B cell (primary cell): ENCODE data around the gene EIF2S1. TPM values are rescaled to one million over a fixed set of nuclear protein-coding genes. Genes with fewer than 3 reads are reported as not detected.
A peak's percentile ranks its signal among the peaks of the same experiment; 100 is the strongest.

Source experiments
- ATAC-seq: fragments of 200-7000 bp; cut with Tn5 transposase; one replicate; pipeline ENCODE4 v1.10.0; 2021; ENCODE audit warnings: low read depth, mild to moderate bottlenecking, moderate number of reproducible peaks, moderate library complexity
- CTCF ChIA-PET: fragments of 350-600 bp; sonication (Branson Sonifier 250); formaldehyde crosslinking; loops from one replicate; lab custom pipeline; 2021; ENCODE audit warnings: antibody characterized with exemption, inconsistent platforms; lab: Charles Lee
- POLR2A ChIA-PET: fragments of 350-600 bp; sonication (Branson Sonifier 250); formaldehyde crosslinking; loops from one replicate; lab custom pipeline; 2021; ENCODE audit warnings: antibody characterized with exemption; lab: Charles Lee
- DNase-seq: peaks from one replicate; pipeline ENCODE4 v3.0.0; 2013
- H2AFZ ChIP-seq: 2 replicates; pipeline ENCODE4 v1.6.1; 2012; ENCODE audit warnings: mild to moderate bottlenecking, low read depth, low read length; ENCODE audit not compliant: insufficient read depth, poor library complexity, severe bottlenecking
- H3K27ac ChIP-seq, 2 donors: 1 replicate in 1 of 2; 2 replicates in 1 of 2; pipeline ENCODE4 v1.5.1; 2012 to 2013; ENCODE audit warnings: low read length in 2 of 2, mild to moderate bottlenecking in 2 of 2, moderate library complexity in 1 of 2
- H3K27me3 ChIP-seq, 4 experiments: fragments of 200-600 bp in 1 of 4; sonication (generic) in 1 of 4; replicated peaks in 1 of 4; 1 replicate in 2 of 4; 2 replicates in 2 of 4; pipeline versions ENCODE4 v1.6.1 to v1.7.0; 2013 to 2016; ENCODE audit warnings: low read length in 3 of 4, mild to moderate bottlenecking in 2 of 4, mixed read lengths in 1 of 4, moderate library complexity in 1 of 4; ENCODE audit not compliant: insufficient read depth in 4 of 4, control insufficient read depth in 3 of 4; ENCODE audit errors: control extremely low read depth in 1 of 4
- H3K36me3 ChIP-seq, 2 experiments: replicated peaks in 1 of 2; 1 replicate in 1 of 2; 2 replicates in 1 of 2; pipeline versions ENCODE4 v1.6.1 to v1.7.1; 2013; ENCODE audit warnings: low read length in 1 of 2; ENCODE audit not compliant: insufficient read depth in 2 of 2, control insufficient read depth in 1 of 2; ENCODE audit errors: control extremely low read depth in 1 of 2, extremely low read depth in 1 of 2
- H3K4me1 ChIP-seq, 2 donors: fragments of 200-600 bp in 1 of 2; sonication (generic) in 1 of 2; 1 replicate in 1 of 2; 2 replicates in 1 of 2; pipeline versions ENCODE4 v1.5.1 to v1.6.1; 2013 to 2017; ENCODE audit warnings: low read length in 2 of 2; ENCODE audit not compliant: control insufficient read depth in 2 of 2, insufficient read depth in 2 of 2
- H3K4me2 ChIP-seq: replicated peaks from 2 replicates; pipeline ENCODE3; 2012; ENCODE audit warnings: mild to moderate bottlenecking, low read depth, low read length; ENCODE audit not compliant: poor library complexity, severe bottlenecking
- H3K4me3 ChIP-seq, 5 experiments: fragments of 200-600 bp in 1 of 5; sonication (generic) in 1 of 5; 1 replicate in 3 of 5; 2 replicates in 2 of 5; pipeline versions ENCODE4 v1.5.1 to v1.7.0; 2011 to 2016; ENCODE audit warnings: low read length in 4 of 5, mild to moderate bottlenecking in 4 of 5, low read depth in 2 of 5, control low read depth in 1 of 5, moderate library complexity in 1 of 5; ENCODE audit not compliant: insufficient read depth in 1 of 5; ENCODE audit errors: control extremely low read depth in 1 of 5, extremely low read depth in 1 of 5
- H3K79me2 ChIP-seq: fragments of 200-600 bp; sonication (generic); one replicate; pipeline ENCODE4 v1.6.0; 2016; ENCODE audit warnings: low read length; ENCODE audit not compliant: control insufficient read depth, insufficient read depth
- H3K9ac ChIP-seq: fragments of 200-600 bp; sonication (generic); 2 replicates; pipeline ENCODE4 v1.6.1; 2017; ENCODE audit warnings: mild to moderate bottlenecking, low read length, moderate library complexity
- H3K9me3 ChIP-seq, 3 donors: one replicate each; pipeline versions ENCODE4 v1.6.1 to v1.7.1; 2013; ENCODE audit warnings: low read length in 2 of 3; ENCODE audit not compliant: control insufficient read depth in 2 of 3, insufficient read depth in 1 of 3; ENCODE audit errors: control extremely low read depth in 1 of 3
- H4K20me1 ChIP-seq: 2 replicates; pipeline ENCODE4 v1.6.0; 2012; ENCODE audit warnings: mild to moderate bottlenecking, low read length; ENCODE audit not compliant: insufficient read depth, control insufficient read depth, poor library complexity, severe bottlenecking
- H3K27ac Mint-ChIP-seq: one replicate; pipeline ENCODE4 v1.8.0; 2021; ENCODE audit warnings: mixed read lengths
- H3K27me3 Mint-ChIP-seq: one replicate; pipeline ENCODE4 v1.8.0; 2021; ENCODE audit warnings: mixed read lengths
- H3K4me1 Mint-ChIP-seq: one replicate; pipeline ENCODE4 v1.8.0; 2021; ENCODE audit warnings: mixed read lengths
- H3K4me3 Mint-ChIP-seq: one replicate; pipeline ENCODE4 v1.8.0; 2021; ENCODE audit warnings: mixed read lengths
- H3K9me3 Mint-ChIP-seq: one replicate; pipeline ENCODE4 v1.8.0; 2022; ENCODE audit warnings: mixed read lengths; ENCODE audit not compliant: insufficient read depth
- CTCF ChIP-seq: fragments of 200-600 bp; IDR thresholded peaks from one replicate; pipeline ENCODE4 v1.8.0; 2022; ENCODE audit warnings: antibody characterized with exemption, mild to moderate bottlenecking
- EZH2 ChIP-seq: IDR thresholded peaks from 2 replicates; pipeline ENCODE4 v1.6.1; 2012; ENCODE audit warnings: borderline replicate concordance, low read depth, mild to moderate bottlenecking, moderate library complexity, low read length; ENCODE audit not compliant: insufficient read depth, poor library complexity, severe bottlenecking
- WGBS: methylation state at CpG from one replicate; pipeline ENCODE4 v1.1.5; 2013; ENCODE audit warnings: missing lambda C conversion rate; ENCODE audit not compliant: insufficient coverage; 5-methylcytosine and 5-hydroxymethylcytosine counted together
- intact Hi-C: fragments of 100-400 bp; cut with micrococcal nuclease; formaldehyde crosslinking; loops from one replicate; pipeline ENCODE4 v1.10.0; 2022
- polyA plus RNA-seq: library from polyadenylated mRNA; depleted of rRNA; stranded (reverse); fragments of >200 nt; gene quantifications from 2 replicates; pipeline ENCODE4 v1.2.3, GENCODE V29; 2012
- total RNA-seq, 2 donors: library from RNA; stranded (reverse); fragments of 120-200 nt in 1 of 2; gene quantifications; 1 replicate in 1 of 2; 2 replicates in 1 of 2; pipeline versions ENCODE4 v1.2.3 to v1.2.4, GENCODE V29; 2013 to 2022

EIF2S1 gene
- total and polyA plus RNA-seq, 2 donors (not counting 1 experiment from before 2014, with no cell fraction given), result 10.4 to 39.9 TPM

GRCh38 chr14:67420102-67420739 lies 60.1 kb downstream of the EIF2S1 start:
- CTCF ChIA-PET, result interaction anchor here (0.7 to 23.4 kb wide), 6 partner anchors 7 to 284 kb away, joined by 3 to 863 read pairs (median 5); no protein-coding TSS in a partner anchor
- ATAC-seq (no peak), DNase-seq (peak; percentile 38)
- TF ChIP-seq CTCF (peak; percentile 47), EZH2 (no peak)
- no peaks in the 10 kb centered on the region for H3K9me3 Mint-ChIP-seq
- Histone ChIP-seq H3K27ac (no peak overlapping the region), H3K79me2 (no peaks in the 10 kb centered on the region), H3K27me3 (peaks cover 0 to 12% (median 0%) of the 10 kb centered on the region in 4 experiments), H4K20me1 (no peaks in the 10 kb centered on the region), H3K36me3 (no peaks in the 10 kb centered on the region), H3K9ac (no peak overlapping the region), H3K9me3 (no peaks in the 10 kb centered on the region), H3K4me2 (no peak overlapping the region), H3K4me1 (peaks cover 7 to 9% of the 10 kb centered on the region in 2 donors), H3K4me3 (no peak overlapping the region), H2AFZ (no peak overlapping the region)
- peaks cover 10% of the 10 kb centered on the region for H3K27me3 Mint-ChIP-seq
- intact Hi-C loops, result no loop called here
- no peak overlapping the region for H3K27ac Mint-ChIP-seq
- H3K4me3 Mint-ChIP-seq, result no peak overlapping the region
- POLR2A ChIA-PET, result no interaction called here
- 100% methylated on average over 5 of the region's 12 CpGs for WGBS
- peaks cover 14% of the 10 kb centered on the region for H3K4me1 Mint-ChIP-seq
